Measurements from ENCODE around the gene BRIP1. TPM values are rescaled to one million over a fixed set of nuclear protein-coding genes. Genes with fewer than 3 reads are reported as not detected.

BRIP1 gene
- 9.5 and 18.9 TPM in 2 replicates for total RNA-seq (ENCODE audit: low replicate concordance)
- long read RNA-seq, partial matches to known transcripts, result 5 of 13 reads
- long read RNA-seq, other reads (novel, unspliced or antisense), result 8 of 13 reads

- Mint-ChIP-seq H3K27me3 (no peaks in the 10 kb centered on the region), H3K4me3 (peak within 1 kb of the TSS; percentile 98), H3K9me3 (no peaks in the 10 kb centered on the region), H3K36me3 (peaks cover 3% of the 10 kb centered on the region), H3K4me1 (ENCODE audit: unreplicated experiment) (peaks cover 26% of the 10 kb centered on the region), H3K27ac (peak within 1 kb of the TSS; percentile 98)
- peak; percentile 89 for DNase-seq (ENCODE audit: extremely low spot score, unreplicated experiment)
- TF ChIP-seq CTCF (conservative IDR thresholded peaks at IDR 0.05), result no peak
Observed at GRCh38 chr17:61862975-61863800, at the start of gene BRIP1. BRIP1 (minus strand) TSS chr17:61863528; CDS start chr17:61861539, 1,989 bp downstream.

- H3K36me3 Mint-ChIP-seq, result peaks cover 18% of the 10 kb centered on the region
- H3K4me3 Mint-ChIP-seq, result no peak overlapping the region
- no peaks in the 10 kb centered on the region for H3K4me1 Mint-ChIP-seq (ENCODE audit: unreplicated experiment)
- no peak for TF ChIP-seq CTCF (conservative IDR thresholded peaks at IDR 0.05)
- DNase-seq (ENCODE audit: extremely low spot score, unreplicated experiment), result no peak
- H3K9me3 Mint-ChIP-seq, result no peaks in the 10 kb centered on the region
- H3K27ac Mint-ChIP-seq, result no peak overlapping the region
- H3K27me3 Mint-ChIP-seq, result no peaks in the 10 kb centered on the region
Observed at GRCh38 chr17:61908292-61909037, 45.1 kb upstream of the BRIP1 start.

- Mint-ChIP-seq H3K9me3 (no peaks in the 10 kb centered on the region), H3K36me3 (peaks cover 18% of the 10 kb centered on the region), H3K27me3 (no peaks in the 10 kb centered on the region), H3K27ac (no peak overlapping the region), H3K4me1 (ENCODE audit: unreplicated experiment) (no peaks in the 10 kb centered on the region), H3K4me3 (no peak overlapping the region)
- no peak for DNase-seq (ENCODE audit: extremely low spot score, unreplicated experiment)
- no peak for TF ChIP-seq CTCF (conservative IDR thresholded peaks at IDR 0.05)
Observed at GRCh38 chr17:61907361-61907760, 44.0 kb upstream of the BRIP1 start.

GRCh38 chr17:61904094-61904710 is 40.9 kb upstream of the BRIP1 start:
- no peak for TF ChIP-seq CTCF (conservative IDR thresholded peaks at IDR 0.05)
- no peak overlapping the region for H3K4me3 Mint-ChIP-seq
- no peak overlapping the region for H3K27ac Mint-ChIP-seq
- H3K9me3 Mint-ChIP-seq, result no peaks in the 10 kb centered on the region
- no peak for DNase-seq (ENCODE audit: extremely low spot score, unreplicated experiment)
- no peaks in the 10 kb centered on the region for H3K27me3 Mint-ChIP-seq
- H3K4me1 Mint-ChIP-seq (ENCODE audit: unreplicated experiment), result no peaks in the 10 kb centered on the region
- H3K36me3 Mint-ChIP-seq, result peaks cover 15% of the 10 kb centered on the region

- Mint-ChIP-seq H3K4me1 (ENCODE audit: unreplicated experiment) (no peaks in the 10 kb centered on the region), H3K27ac (no peak overlapping the region), H3K36me3 (peaks cover 15% of the 10 kb centered on the region), H3K9me3 (no peaks in the 10 kb centered on the region), H3K27me3 (no peaks in the 10 kb centered on the region), H3K4me3 (no peak overlapping the region)
- no peak for DNase-seq (ENCODE audit: extremely low spot score, unreplicated experiment)
- TF ChIP-seq CTCF (conservative IDR thresholded peaks at IDR 0.05), result no peak
Observed at GRCh38 chr17:61903251-61903650, 39.9 kb upstream of the BRIP1 start.
